Measurements from ENCODE around the gene NPRL2. TPM values are rescaled to one million over a fixed set of nuclear protein-coding genes. Genes with fewer than 3 reads are reported as not detected.

NPRL2 gene
- total and polyA plus RNA-seq, 8 donors: 16.1 to 33.3 (median 27.1) TPM

DNA sequence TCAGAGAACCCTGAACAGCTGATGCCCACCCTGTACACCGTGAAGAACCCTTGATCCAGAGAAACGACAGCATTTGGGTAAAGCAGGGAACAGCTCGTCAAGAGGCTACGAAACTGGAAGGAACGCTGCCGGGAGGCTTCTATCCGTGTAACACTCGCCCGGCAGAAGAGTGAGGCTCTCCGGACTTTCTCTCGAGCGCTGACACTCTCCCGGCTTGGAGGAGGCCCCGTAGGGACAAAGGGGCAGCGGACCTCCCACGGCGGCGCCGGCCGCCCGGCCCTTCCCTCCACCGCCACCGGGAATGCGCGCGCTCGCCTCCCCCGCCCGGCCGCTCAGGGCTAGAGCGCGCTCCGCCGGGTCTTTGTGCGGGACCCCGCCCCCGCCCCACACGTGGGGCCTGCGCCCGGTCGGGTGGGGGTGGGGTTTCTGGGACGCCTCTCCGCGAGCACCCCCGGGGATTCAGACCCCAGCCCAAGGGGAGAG is 29.7 kb downstream of the NPRL2 start:
- Histone ChIP-seq H3K27me3 (no peaks in the 10 kb centered on the region), H3K4me3 (peak overlapping the region; percentile 76 to 91), H3K4me1 (peaks cover 45 to 90% of the 10 kb centered on the region in 2 donors), H3K27ac (peak overlapping the region; percentile 90 to 93), H3K9me3 (no peaks in the 10 kb centered on the region), H3K36me3 (peaks cover 0 to 50% of the 10 kb centered on the region in 2 donors)
- peak; percentile 60 for ATAC-seq
- no peak for TF ChIP-seq CTCF (IDR thresholded peaks at IDR 0.05)
- intact Hi-C loops (cut with DNase I): no loop called here
- DNase-seq: peak in 3 of 4 donors; percentile 84 to 94 (median 89)

GRCh38 chr3:50319894-50320625 is 30.5 kb downstream of the NPRL2 start:
- no peaks in the 10 kb centered on the region for H3K27me3 ChIP-seq
- DNase-seq: no peak
- peaks cover 0 to 42% of the 10 kb centered on the region in 2 donors for H3K36me3 ChIP-seq
- H3K4me1 ChIP-seq: peaks cover 45 to 90% of the 10 kb centered on the region in 2 donors
- peak overlapping the region; percentile 90 to 93 for H3K27ac ChIP-seq
- intact Hi-C loops (cut with DNase I): no loop called here
- no peak for TF ChIP-seq CTCF (IDR thresholded peaks at IDR 0.05)
- H3K4me3 ChIP-seq: peak overlapping the region; percentile 76 to 91
- ATAC-seq: no peak
- no peaks in the 10 kb centered on the region for H3K9me3 ChIP-seq

DNA sequence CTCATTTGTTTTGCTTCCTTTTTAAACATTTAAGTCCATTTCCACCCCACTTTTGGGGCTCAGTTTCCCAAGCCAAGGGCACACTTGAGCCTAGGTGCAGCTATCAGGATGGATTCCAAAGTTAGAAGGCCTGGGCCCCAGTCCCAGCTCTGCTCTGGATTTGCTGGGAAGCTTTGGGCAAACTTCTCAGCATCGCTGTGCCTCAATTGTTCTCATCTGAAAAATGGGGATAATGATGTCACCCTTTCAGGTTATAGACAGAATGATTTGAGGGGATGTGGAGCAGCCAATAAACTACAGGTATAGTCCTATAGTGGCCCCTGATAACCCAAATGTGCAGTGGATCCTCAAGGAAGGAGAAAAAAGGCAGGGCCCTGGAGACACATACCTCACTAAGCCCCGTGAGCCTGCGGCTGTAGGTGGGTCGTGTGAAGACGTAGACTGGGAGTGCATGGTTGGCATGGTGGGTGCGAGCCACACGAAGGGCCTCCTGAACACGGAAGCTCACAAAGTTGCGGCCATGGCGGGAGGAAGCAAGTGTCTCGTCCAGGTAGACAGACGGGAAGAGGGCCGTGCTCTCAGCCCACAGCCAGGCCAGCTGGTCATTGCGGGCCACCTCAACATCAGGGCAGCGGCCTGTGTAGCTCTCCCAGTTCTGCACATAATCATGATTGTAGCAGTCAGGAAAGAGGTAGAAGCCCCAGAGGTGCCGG is 31.2 kb downstream of the NPRL2 start:
- TF ChIP-seq CTCF (IDR thresholded peaks at IDR 0.05): no peak
- Histone ChIP-seq H3K36me3 (peaks cover 0 to 38% of the 10 kb centered on the region in 2 donors), H3K4me3 (peak overlapping the region in 1 of 2 donors; percentile 91), H3K27ac (peak overlapping the region in 1 of 2 donors; percentile 71), H3K4me1 (peaks cover 45 to 89% of the 10 kb centered on the region in 2 donors), H3K9me3 (no peaks in the 10 kb centered on the region), H3K27me3 (no peaks in the 10 kb centered on the region)
- no peak for ATAC-seq
- DNase-seq: no peak
- intact Hi-C loops (cut with DNase I): no loop called here

- no peak for TF ChIP-seq CTCF (IDR thresholded peaks at IDR 0.05)
- H3K27me3 ChIP-seq: no peaks in the 10 kb centered on the region
- peak overlapping the region; percentile 71 to 83 for H3K27ac ChIP-seq
- H3K36me3 ChIP-seq: peaks cover 0 to 38% of the 10 kb centered on the region in 2 donors
- peak overlapping the region in 1 of 2 donors; percentile 91 for H3K4me3 ChIP-seq
- no peak for ATAC-seq
- no peak for DNase-seq
- peaks cover 45 to 89% of the 10 kb centered on the region in 2 donors for H3K4me1 ChIP-seq
- intact Hi-C loops (cut with DNase I): no loop called here
- no peaks in the 10 kb centered on the region for H3K9me3 ChIP-seq
These were observed 32.0 kb downstream of the NPRL2 start for GRCh38 chr3:50318615-50319014.

GRCh38 chr3:50318163-50318562 is 32.4 kb downstream of the NPRL2 start:
- intact Hi-C loops (cut with DNase I): no loop called here
- no peaks in the 10 kb centered on the region for H3K27me3 ChIP-seq
- peak overlapping the region in 1 of 2 donors; percentile 91 for H3K4me3 ChIP-seq
- TF ChIP-seq CTCF (IDR thresholded peaks at IDR 0.05): no peak
- H3K36me3 ChIP-seq: peaks cover 0 to 38% of the 10 kb centered on the region in 2 donors
- no peaks in the 10 kb centered on the region for H3K9me3 ChIP-seq
- ATAC-seq (no peak), DNase-seq (no peak)
- peaks cover 45 to 89% of the 10 kb centered on the region in 2 donors for H3K4me1 ChIP-seq
- peak overlapping the region; percentile 71 to 83 for H3K27ac ChIP-seq

Data from left lung (tissue), 10 donors.